Testis (tissue), 3 donors: Measurements from ENCODE around the gene ADGRB3. TPM values are rescaled to one million over a fixed set of nuclear protein-coding genes. Genes with fewer than 3 reads are reported as not detected.

Experiments
- DNase-seq: peaks from one replicate; pipeline ENCODE4 v3.0.0-alpha.2; 2019
- H3K27ac ChIP-seq, 2 donors: fragments of 200-600 bp; sonication (generic); one replicate each; pipeline ENCODE4 v1.5.1; 2019
- H3K27me3 ChIP-seq: fragments of 200-600 bp; sonication (generic); one replicate; pipeline ENCODE4 v1.5.1; 2019
- H3K36me3 ChIP-seq: fragments of 200-600 bp; sonication (generic); one replicate; pipeline ENCODE4 v1.5.1; 2017; ENCODE audit warnings: low read depth; ENCODE audit errors: missing control alignments
- H3K4me1 ChIP-seq: fragments of 200-600 bp; sonication (generic); one replicate; pipeline ENCODE4 v1.5.1; 2019
- H3K4me3 ChIP-seq, 2 donors: fragments of 200-600 bp; sonication (generic); one replicate each; pipeline ENCODE4 v1.5.1; 2017 to 2019
- H3K9me3 ChIP-seq: fragments of 200-600 bp; sonication (generic); one replicate; pipeline ENCODE4 v1.5.1; 2017
- CTCF ChIP-seq, 3 experiments: fragments of 450-650 bp in 2 of 3; fragments of 200-600 bp in 1 of 3; sonication (generic) in 1 of 3; IDR thresholded peaks; one replicate each; pipeline ENCODE4 v1.5.1; 2016 to 2019; ENCODE audit warnings: antibody characterized with exemption in 3 of 3, mild to moderate bottlenecking in 2 of 3, moderate library complexity in 1 of 3
- POLR2A ChIP-seq: fragments of 450-650 bp; IDR thresholded peaks from one replicate; pipeline ENCODE4 v1.6.1; 2017; ENCODE audit warnings: antibody characterized with exemption, mild to moderate bottlenecking, moderate library complexity
- WGBS, 2 donors: methylation state at CpG; one replicate each; pipeline ENCODE4 v1.1.5; 2018; 5-methylcytosine and 5-hydroxymethylcytosine counted together
- intact Hi-C: fragments of 100-400 bp; cut with DNase I; formaldehyde crosslinking; loops from one replicate; pipeline ENCODE4 v1.15.1; 2023; ENCODE audit warnings: low total_unique reads
- polyA plus RNA-seq: library from polyadenylated mRNA; stranded (reverse); fragments of 350-450 nt; fragmentation: Illumina TruSeq; extraction: RNeasy Lipid Tissue Mini Kit (QIAGEN cat#74804); gene quantifications from one replicate; pipeline ENCODE4 v1.2.3, GENCODE V29; 2014; ENCODE audit warnings: low read depth, low replicate concordance; ENCODE audit not compliant: insufficient read depth
- total RNA-seq, 2 donors: library from RNA; depleted of rRNA; stranded (reverse); fragments of >200 nt; gene quantifications; one replicate each; pipeline ENCODE4 v1.2.3, GENCODE V29; 2016

The ADGRB3 gene
- total and polyA plus RNA-seq, 3 donors from 2014 or later: 3.2 to 5.7 (median 4.3) TPM

- no peaks in the 10 kb centered on the region for H3K36me3 ChIP-seq
- no peak overlapping the region for H3K27ac ChIP-seq
- peak; percentile 76 to 97 (median 89) for TF ChIP-seq CTCF (IDR thresholded peaks at IDR 0.05)
- no peak for TF ChIP-seq POLR2A
- no peaks in the 10 kb centered on the region for H3K27me3 ChIP-seq
- H3K4me3 ChIP-seq: no peak overlapping the region
- H3K4me1 ChIP-seq: no peaks in the 10 kb centered on the region
- intact Hi-C loops: no loop called here
- H3K9me3 ChIP-seq: no peaks in the 10 kb centered on the region
- WGBS, 2 donors: 26 to 31% methylated on average over 11 of the region's 11 CpGs
- DNase-seq: peak; percentile 64
Measured at GRCh38 chr6:68638230-68638900, 3.3 kb downstream of the ADGRB3 start.

GRCh38 chr6:68639211-68639610 lies 4.1 kb downstream of the ADGRB3 start:
- DNase-seq: no peak
- H3K36me3 ChIP-seq: no peaks in the 10 kb centered on the region
- intact Hi-C loops: no loop called here
- no peak for TF ChIP-seq CTCF (IDR thresholded peaks at IDR 0.05)
- no peak for TF ChIP-seq POLR2A
- 59 to 66% methylated on average over 7 of the region's 7 CpGs for WGBS, 2 donors
- no peaks in the 10 kb centered on the region for H3K9me3 ChIP-seq
- H3K27me3 ChIP-seq: no peaks in the 10 kb centered on the region
- H3K4me1 ChIP-seq: no peaks in the 10 kb centered on the region
- no peak overlapping the region for H3K4me3 ChIP-seq
- no peak overlapping the region for H3K27ac ChIP-seq

GRCh38 chr6:68639826-68640490 lies 4.9 kb downstream of the ADGRB3 start:
- 17 to 18% methylated on average over 13 of the region's 13 CpGs for WGBS, 2 donors
- Histone ChIP-seq H3K4me3 (peak overlapping the region in 1 of 2 donors; percentile 18), H3K9me3 (no peaks in the 10 kb centered on the region), H3K27ac (no peak overlapping the region), H3K27me3 (no peaks in the 10 kb centered on the region), H3K36me3 (no peaks in the 10 kb centered on the region), H3K4me1 (no peaks in the 10 kb centered on the region)
- TF ChIP-seq POLR2A (no peak), CTCF (IDR thresholded peaks at IDR 0.05) (no peak)
- DNase-seq: no peak
- intact Hi-C loops: no loop called here

- H3K27ac ChIP-seq: no peak overlapping the region
- intact Hi-C loops: no loop called here
- H3K27me3 ChIP-seq: no peaks in the 10 kb centered on the region
Measured at GRCh38 chr6:68640491-68640835, 5.4 kb downstream of the ADGRB3 start.

More at GRCh38 chr6:68640491-68640835, 5.4 kb downstream of the ADGRB3 start:
- Histone ChIP-seq H3K36me3 (no peaks in the 10 kb centered on the region), H3K9me3 (no peaks in the 10 kb centered on the region), H3K4me3 (peak overlapping the region in 1 of 2 donors; percentile 18), H3K4me1 (no peaks in the 10 kb centered on the region)
- TF ChIP-seq CTCF (IDR thresholded peaks at IDR 0.05): no peak
- TF ChIP-seq POLR2A: no peak
- DNase-seq: no peak
- 7 to 8% methylated on average over 3 of the region's 3 CpGs for WGBS, 2 donors
